Keratinocyte (primary cell): Measurements from ENCODE around the gene KCNN2.

Experiments
- EZH2 ChIP-seq: IDR thresholded peaks from one replicate; pipeline ENCODE4 v1.6.1; 2012; ENCODE audit warnings: inconsistent platforms, mild to moderate bottlenecking, low read length, moderate library complexity
- TF ChIP-seq, protein P1 (sequence below), 3 experiments: IDR thresholded peaks in 1 of 3; conservative IDR thresholded peaks in 1 of 3; optimal IDR thresholded peaks in 1 of 3; 2 replicates in 2 of 3; 3 replicates in 1 of 3; pipeline versions ENCODE3 to v1.5.1; 2011; ENCODE audit warnings: low read length in 3 of 3, mild to moderate bottlenecking in 3 of 3, moderate library complexity in 2 of 3, control low read depth in 1 of 3, inconsistent platforms in 1 of 3; ENCODE audit not compliant: insufficient read depth in 2 of 3; ENCODE audit errors: extremely low read depth in 1 of 3

DNA sequence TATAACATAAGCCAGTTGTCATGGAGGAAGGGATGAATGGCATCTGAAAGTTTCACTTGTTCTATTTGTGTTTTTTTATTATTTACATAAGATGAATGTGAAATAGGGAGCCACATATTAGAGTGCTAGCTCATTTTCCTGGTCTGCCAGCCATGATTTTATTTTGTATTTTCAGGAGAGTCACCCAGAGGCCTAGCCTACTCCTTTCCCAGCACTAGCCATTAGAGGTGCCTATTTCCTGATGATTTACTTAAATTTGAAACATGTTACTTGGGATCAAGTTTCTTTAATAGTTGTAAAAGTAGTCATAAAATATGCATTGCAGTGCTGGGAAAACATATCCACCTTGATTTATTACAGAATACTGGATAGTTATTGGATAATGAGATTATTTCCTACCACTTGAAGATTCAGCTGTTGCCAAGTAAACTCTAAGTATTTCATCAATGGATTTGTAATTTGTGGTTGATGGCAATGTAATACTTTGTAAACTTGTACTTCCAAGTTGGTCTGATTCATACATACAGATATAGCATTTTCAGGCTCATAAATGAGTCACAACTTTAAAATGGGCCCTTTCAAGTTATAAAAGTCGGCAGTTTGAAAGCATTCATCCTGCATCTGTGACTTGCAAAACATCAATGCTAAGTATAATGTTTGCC lies 50.8 kb downstream of the KCNN2 start:
- TF ChIP-seq, protein P1, sequence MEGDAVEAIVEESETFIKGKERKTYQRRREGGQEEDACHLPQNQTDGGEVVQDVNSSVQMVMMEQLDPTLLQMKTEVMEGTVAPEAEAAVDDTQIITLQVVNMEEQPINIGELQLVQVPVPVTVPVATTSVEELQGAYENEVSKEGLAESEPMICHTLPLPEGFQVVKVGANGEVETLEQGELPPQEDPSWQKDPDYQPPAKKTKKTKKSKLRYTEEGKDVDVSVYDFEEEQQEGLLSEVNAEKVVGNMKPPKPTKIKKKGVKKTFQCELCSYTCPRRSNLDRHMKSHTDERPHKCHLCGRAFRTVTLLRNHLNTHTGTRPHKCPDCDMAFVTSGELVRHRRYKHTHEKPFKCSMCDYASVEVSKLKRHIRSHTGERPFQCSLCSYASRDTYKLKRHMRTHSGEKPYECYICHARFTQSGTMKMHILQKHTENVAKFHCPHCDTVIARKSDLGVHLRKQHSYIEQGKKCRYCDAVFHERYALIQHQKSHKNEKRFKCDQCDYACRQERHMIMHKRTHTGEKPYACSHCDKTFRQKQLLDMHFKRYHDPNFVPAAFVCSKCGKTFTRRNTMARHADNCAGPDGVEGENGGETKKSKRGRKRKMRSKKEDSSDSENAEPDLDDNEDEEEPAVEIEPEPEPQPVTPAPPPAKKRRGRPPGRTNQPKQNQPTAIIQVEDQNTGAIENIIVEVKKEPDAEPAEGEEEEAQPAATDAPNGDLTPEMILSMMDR (optimal IDR thresholded peaks at IDR 0.05 in 1 of 3, IDR thresholded peaks at IDR 0.05 in 1 of 3, conservative IDR thresholded peaks at IDR 0.05 in 1 of 3; ENCODE audit: extremely low read depth in 1 of 3, insufficient read depth in 2 of 3, low read length in 3 of 3): no peak
- TF ChIP-seq EZH2: no peak
